GM18951 (cell line): ENCODE measurements around the gene KHDRBS2.

Source experiments
- POLR2A ChIP-seq: IDR thresholded peaks from 4 replicates; pipeline ENCODE4 v1.6.1; 2011; ENCODE audit warnings: mild to moderate bottlenecking; ENCODE audit not compliant: insufficient read length, insufficient read depth; ENCODE audit errors: extremely low read depth
- in situ Hi-C: fragments of 300-500 bp; cut with MboI; formaldehyde crosslinking; loops from one replicate; pipeline ENCODE4 v1.12.0; 2022; ENCODE audit warnings: low sequenced_read_pairs, mixed read lengths, inconsistent platforms; ENCODE audit not compliant: unreplicated experiment

Gene KHDRBS2

DNA sequence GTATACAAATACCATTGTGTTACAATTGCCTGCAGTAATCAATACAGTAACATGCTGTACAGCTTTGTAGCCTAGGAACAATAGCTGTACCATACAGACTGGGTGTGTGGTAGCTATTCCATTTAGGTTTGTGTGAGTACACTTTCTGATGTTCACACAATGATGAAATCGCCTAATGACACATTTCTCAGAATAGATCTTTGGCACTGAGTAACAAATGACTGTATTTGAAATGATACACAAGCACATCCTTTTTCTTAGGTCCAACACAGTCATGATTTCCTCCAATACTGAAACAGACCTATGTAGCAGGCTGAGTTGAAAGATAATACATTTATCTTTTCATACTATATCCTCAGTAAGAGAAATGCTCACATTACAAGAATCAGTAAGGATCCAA is 13.9 kb downstream of the KHDRBS2 start:
- TF ChIP-seq POLR2A = no peak
- in situ Hi-C loops = no loop called here

GRCh38 chr6:62265906-62266525 is 20.0 kb downstream of the KHDRBS2 start:
- TF ChIP-seq POLR2A = no peak
- in situ Hi-C loops = no loop called here

- TF ChIP-seq POLR2A = no peak
- in situ Hi-C loops = no loop called here
Measured at GRCh38 chr6:62262283-62262682, 23.7 kb downstream of the KHDRBS2 start.

- TF ChIP-seq POLR2A = no peak
- in situ Hi-C loops = no loop called here
Measured at GRCh38 chr6:62246087-62246486, 39.9 kb downstream of the KHDRBS2 start.

DNA sequence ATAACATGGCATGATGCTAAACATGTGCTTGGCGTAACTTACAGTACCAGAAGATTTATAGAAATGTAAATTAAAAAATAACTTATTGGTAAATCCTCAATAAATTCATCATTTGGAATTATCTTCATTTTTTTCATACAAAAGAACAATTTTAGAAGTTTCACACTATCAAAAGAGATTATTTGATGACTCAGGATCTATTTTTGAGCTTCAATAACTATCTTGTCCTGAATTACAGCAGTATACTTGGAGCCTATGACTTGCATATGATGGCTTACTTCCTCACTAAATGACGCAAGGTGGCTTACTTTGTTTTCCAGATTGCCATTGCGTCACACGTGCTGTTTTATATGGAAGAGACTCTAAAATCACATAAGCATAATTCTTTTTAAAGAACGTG is 49.2 kb downstream of the KHDRBS2 start:
- TF ChIP-seq POLR2A = no peak
- in situ Hi-C loops = no loop called here

GRCh38 chr6:62229231-62229630 is 56.8 kb downstream of the KHDRBS2 start:
- no peak for TF ChIP-seq POLR2A
- in situ Hi-C loops = no loop called here

- TF ChIP-seq POLR2A = no peak
- in situ Hi-C loops = no loop called here
Measured at GRCh38 chr6:62217866-62218265, 68.2 kb downstream of the KHDRBS2 start.

DNA sequence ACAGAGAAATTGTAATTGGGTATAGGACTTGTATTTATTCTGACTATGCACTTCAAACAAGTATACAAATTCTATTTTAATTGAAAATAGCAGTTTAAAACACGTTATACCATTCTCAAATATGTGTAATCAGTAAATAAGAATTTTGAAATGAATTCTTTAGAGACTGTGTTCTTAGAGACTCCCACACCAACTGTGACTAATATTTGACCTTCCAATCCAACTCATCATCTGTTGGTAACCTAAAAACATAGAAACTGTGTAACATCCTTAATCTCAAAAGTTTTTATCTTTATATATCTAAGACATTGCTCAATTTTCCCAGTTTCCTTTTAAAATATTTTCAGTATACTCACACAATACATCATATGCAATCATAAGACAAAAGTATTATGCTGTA is 83.9 kb downstream of the KHDRBS2 start:
- TF ChIP-seq POLR2A = no peak
- in situ Hi-C loops = no loop called here

DNA sequence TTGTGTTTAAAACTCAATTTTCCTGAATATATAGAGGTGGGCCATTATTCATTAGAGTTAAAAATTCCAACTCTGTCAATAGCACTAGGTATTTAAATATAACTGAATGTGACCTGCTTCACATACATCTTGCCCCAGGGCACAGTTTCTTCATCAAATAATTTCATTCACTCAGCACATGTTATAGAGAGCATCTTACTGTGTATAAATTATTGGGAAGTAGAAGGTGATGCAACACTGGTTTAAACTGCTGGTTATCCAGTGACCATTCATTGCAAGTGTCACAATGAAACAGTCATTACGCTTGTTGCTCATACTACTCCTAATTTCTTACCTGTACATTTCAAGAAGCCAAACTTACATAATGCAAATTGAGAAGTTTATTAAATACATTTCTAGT is 93.4 kb downstream of the KHDRBS2 start:
- TF ChIP-seq POLR2A = no peak

GRCh38 chr6:62175195-62175594 is 110.8 kb downstream of the KHDRBS2 start:
- TF ChIP-seq POLR2A = no peak
- in situ Hi-C loops = no loop called here

More for the DNA sequence above, 93.4 kb downstream of the KHDRBS2 start:
- in situ Hi-C loops = no loop called here

- in situ Hi-C loops = no loop called here
- no peak for TF ChIP-seq POLR2A
Measured at GRCh38 chr6:62174548-62174947, 111.5 kb downstream of the KHDRBS2 start.

DNA sequence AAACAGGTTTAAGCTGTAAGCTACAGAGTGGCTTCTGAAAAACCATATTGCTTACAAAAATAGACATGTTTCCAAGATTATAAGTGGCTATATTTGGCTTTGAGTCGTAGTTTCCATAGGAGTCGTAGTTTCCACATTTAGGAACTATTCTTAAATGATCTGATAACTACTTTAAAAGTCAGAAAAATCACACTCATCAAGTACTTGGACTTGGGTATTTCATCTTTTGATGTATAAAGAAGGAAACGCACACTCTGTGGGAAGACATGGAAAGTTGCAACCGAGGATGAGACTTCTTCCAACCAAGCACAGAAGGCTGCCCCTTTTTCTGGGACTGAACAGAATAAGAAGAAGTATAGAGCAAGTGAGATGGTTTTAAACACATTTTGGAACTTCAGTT is 118.3 kb downstream of the KHDRBS2 start:
- no peak for TF ChIP-seq POLR2A
- in situ Hi-C loops = no loop called here

GRCh38 chr6:62162858-62163257 is 123.2 kb downstream of the KHDRBS2 start:
- no peak for TF ChIP-seq POLR2A
- in situ Hi-C loops = no loop called here

DNA sequence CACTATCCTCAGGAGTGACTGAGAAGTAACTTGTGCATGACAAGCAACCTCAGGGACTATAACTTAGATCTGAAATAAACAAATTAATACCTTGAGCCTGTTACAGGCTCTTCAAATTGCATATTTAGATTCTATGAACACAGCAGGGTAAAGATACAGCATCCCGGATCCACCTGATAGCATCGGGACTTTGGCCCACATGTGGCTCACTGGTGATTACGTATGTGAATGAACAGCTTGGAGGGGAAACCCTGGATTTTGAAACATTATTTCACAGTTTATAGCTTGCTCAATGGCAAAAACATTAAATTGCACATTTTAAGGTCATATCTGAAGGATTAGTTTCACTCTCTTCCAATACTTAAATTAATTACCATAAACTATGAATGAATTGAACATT is 133.2 kb downstream of the KHDRBS2 start:
- in situ Hi-C loops = no loop called here
- TF ChIP-seq POLR2A = no peak

DNA sequence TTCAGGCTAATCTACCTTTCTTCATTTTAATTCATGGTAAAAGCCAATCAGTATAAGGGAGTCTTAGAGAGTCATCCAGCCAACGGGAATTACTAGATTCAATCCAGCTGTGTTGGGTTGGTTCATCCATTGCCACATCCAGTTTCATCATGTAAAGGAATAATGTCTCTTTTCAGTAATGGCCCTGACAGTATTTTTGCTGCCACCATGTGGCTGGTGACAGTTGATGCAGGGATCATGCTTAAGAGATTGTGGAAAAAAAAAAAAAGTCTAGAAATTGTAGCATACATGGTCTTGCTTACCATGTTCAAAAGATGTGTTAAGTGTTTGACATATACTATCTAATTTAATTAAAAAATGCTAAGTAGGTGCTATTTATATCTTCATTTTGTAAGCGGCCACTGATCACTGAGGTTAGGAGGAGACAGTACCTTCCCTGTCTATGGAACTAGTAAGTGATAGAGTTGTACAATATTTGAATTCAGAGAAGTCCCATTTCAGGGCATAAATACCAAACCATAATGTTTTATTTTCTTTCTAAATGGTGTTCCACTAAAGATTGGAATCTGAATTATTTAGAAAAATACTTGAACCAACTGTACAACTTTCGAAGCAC is 135.9 kb downstream of the KHDRBS2 start:
- in situ Hi-C loops = no loop called here
- TF ChIP-seq POLR2A = no peak
